Activated T-helper 1 cell treated with anti-CD3 and anti-CD28 coated beads, Interleukin-2, amount 50 U/mL, for 16 hours (primary cell): ENCODE results near the gene GPSM3.

Source experiments
- DNase-seq, 2 donors: peaks; one replicate each; pipeline ENCODE4 v3.0.0-alpha.2; 2020; ENCODE audit warnings: low read depth in 1 of 2, low spot score in 1 of 2

Gene GPSM3

GRCh38 chr6:32175711-32176475 is 16.6 kb downstream of the GPSM3 start, which contains the start of gene AGPAT1:
TSS of gene AGPAT1 (minus strand) at chr6:32176084. CDS start at chr6:32171496, 4,588 bp downstream.
- peak; percentile 91 to 93 for DNase-seq

DNA sequence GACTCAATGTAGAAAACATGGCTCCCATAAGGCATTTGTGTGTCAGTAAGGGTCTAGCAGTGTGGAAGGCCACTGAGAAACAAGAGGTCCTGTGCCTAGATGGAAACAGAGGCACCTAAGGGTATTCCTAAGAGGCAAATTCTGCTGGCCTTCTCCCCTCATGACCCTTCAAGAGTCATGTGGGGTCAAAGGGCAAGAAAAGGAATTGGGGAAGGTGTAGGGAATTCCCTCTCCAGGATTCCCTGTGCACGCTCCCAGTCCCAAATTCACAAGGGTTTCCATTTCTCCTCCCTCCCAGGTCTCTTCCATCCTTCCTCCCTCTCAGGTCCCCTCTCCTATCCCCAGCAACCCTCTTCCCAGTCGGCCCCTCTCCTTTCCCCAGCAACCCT is 17.1 kb downstream of the GPSM3 start:
- no peak for DNase-seq

GRCh38 chr6:32174416-32174815 is 18.0 kb downstream of the GPSM3 start:
- no peak for DNase-seq

GRCh38 chr6:32173051-32173727 is 19.3 kb downstream of the GPSM3 start:
- DNase-seq, result no peak

- no peak for DNase-seq
These were observed 21.2 kb downstream of the GPSM3 start for GRCh38 chr6:32171234-32171633.

DNA sequence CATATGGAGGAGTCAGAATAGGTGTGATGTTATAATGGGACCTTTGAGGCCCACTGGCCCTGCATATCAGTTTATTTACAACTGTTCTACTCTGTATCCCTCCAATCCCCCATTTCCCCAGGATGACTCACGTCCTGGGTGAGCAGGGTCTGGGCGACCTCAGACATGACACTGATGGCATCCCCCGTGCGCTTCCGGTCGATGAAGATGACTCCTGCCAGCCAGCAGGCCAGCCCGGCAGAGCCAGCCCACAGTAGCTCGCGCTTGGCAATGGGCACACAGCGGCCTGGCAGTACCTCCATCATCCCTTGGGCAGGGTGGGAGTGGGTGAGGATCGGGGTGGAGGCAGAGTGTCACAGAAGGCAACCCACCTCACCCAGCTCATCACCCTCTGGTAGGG is 22.1 kb downstream of the GPSM3 start:
- no peak for DNase-seq

DNA sequence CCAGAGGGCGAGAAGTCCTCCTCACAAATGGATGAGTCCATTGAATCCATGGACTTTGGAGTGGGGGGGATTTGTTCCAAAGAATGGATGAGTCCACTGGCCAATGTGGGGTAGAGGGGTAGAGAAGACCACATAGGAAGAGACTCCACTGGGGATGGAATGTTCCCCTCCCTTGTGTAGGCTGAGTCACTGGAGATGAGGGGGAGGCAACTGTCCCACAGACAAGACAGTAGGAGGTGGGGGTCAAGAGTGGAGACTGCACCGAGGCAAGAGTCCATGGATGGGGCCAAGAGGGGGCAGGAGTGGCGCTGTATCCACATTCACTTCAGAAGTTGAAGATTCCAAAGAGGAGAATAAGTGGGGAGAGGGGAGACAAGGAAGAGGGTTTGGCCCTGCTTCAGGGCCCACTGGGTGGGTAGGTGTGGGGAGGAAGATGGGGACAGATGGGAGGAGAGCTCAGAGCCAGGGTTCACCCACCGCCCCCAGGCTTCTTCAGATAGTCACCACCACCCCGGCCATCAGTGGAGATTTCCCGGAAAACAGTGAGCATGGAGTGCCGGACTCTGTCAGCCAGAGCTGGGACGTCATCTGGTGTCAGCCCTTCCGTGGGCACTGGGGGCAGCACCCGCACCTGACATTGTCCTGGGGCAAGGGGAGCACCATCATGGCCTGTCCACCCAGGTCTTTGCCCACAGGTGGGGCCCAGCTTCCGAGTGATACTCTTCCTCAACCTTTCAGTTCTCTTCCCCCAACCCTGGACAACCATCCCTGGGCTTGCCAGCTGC is 23.4 kb downstream of the GPSM3 start:
- no peak for DNase-seq

DNA sequence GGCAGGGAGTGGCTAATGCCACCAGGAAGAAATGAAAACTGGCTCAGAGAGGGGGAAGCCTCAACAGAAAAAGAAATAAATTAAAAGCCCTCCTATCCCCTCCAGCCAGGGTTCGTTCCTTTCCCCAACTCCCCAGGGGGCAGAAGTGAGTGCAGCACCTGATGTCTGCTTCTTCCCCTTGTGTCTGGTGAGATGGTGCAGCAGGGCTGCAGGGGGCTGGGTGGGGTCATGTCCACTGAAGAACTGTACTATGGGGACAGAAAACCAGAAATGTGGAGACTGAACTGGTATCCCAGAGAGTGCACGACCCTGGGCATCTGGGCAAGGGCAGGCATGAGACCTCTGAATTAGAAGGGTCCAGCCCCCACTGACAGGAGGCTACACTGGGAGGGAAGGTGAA is 24.1 kb downstream of the GPSM3 start:
- no peak for DNase-seq

DNA sequence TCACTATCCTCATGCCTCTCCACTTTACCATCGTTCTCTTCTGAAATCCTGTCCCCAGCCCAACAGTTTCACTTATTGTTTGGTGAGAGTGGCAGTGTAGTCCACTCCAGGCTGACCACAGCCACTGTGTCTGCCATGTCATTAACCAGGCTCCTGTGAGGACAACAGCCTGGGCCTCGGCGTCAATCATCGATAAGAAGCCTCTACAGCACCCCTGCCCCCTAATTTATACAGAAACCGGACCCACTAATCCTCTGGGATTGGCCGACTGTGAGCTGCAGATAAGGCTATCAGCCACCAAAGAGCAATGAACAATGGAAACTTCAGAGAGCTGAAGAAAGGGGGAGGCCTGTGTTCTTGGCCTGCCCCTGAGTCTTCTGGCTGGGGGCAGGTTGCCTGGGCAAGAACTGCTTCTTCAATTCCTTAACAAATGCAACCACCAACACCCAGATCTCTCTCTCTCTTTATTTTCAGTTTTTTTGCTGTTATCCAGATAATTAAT is 24.6 kb downstream of the GPSM3 start:
- no peak for DNase-seq

GRCh38 chr6:32167154-32167760 is 25.2 kb downstream of the GPSM3 start:
- no peak for DNase-seq

DNA sequence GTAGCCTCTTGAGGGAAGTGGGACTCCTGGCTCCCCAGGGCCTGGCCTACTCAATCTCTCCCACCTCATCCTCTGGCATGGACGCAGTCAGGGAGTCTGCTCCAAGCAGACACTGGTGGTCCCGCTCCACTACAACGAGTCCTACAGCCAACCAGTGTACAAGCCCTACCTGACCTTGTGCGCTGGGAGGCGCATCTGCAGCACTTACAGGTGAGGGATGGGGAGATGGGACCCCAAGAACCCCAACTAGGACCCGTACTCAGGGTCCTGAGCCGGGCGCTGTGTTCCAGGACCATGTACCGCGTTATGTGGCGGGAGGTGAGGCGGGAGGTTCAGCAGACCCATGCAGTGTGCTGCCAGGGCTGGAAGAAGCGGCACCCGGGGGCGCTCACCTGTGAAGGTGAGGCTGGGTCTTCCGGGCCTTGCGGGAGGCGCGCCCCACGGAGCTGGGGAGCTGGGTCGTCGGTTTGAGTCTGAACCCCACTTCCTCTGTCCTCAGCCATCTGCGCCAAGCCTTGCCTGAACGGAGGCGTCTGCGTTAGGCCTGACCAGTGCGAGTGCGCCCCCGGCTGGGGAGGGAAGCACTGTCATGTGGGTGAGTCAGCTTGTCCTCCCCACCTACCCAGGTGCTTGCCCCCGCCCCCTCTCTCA is 25.9 kb downstream of the GPSM3 start:
- no peak for DNase-seq

GRCh38 chr6:32164295-32164694 is 28.1 kb downstream of the GPSM3 start, which contains the start of gene EGFL8:
TSS of gene EGFL8 (plus strand) at chr6:32164595. CDS start at chr6:32166166, 1,571 bp downstream.
- DNase-seq, result no peak

- no peak for DNase-seq
These were observed 28.7 kb downstream of the GPSM3 start for GRCh38 chr6:32163559-32164258.

DNA sequence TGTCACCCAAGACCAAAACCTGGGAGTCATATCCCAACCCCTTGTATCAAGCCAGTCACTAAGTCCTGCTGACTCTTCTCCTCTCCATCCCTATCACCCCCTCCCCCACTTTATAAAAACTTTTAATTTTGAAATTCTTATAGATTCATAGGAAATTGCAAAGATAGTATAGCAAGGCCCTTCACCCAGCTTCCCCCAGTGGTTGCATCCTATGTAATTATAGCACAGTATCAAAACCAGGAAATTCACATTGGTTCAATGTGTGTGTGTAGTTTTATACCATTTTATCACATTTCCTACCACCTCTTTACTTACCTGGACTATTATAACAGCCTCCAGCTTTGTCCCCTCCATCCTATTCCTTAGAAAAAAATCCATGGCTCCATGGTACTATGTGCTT is 34.4 kb downstream of the GPSM3 start:
- DNase-seq, result no peak

GRCh38 chr6:32156891-32157290 is 35.6 kb downstream of the GPSM3 start:
- no peak for DNase-seq

DNA sequence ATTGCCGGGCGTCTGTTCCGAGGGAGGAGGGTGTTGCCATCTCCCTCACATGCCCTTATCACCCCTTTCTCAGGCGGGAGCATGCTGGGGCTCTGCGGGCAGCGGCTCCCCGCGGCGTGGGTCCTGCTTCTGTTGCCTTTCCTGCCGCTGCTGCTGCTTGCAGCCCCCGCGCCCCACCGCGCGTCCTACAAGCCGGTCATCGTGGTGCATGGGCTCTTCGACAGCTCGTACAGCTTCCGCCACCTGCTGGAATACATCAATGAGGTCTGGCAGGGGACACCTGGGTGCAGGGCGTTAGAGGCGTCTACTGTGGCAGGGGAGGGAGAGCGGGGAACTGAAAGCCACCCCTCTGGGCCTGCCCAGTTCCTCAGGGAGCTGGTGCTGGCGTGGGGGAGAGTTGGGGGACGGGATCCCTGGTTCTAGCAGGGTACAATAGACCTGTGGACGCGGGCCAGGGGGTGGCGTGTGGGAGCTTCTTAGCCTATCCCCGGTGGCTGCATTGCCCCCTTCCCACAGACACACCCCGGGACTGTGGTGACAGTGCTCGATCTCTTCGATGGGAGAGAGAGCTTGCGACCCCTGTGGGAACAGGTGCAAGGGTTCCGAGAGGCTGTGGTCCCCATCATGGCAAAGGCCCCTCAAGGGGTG is 37.8 kb downstream of the GPSM3 start:
- DNase-seq, result peak; percentile 16 to 28

GRCh38 chr6:32153564-32154513 is 38.6 kb downstream of the GPSM3 start, which contains the start of gene PPT2:
TSS of gene PPT2 (plus strand) at chr6:32154141. CDS start at chr6:32154595, 454 bp downstream.
- DNase-seq, result peak; percentile 28 to 36
